HG03460 (cell line): Measurements from ENCODE around the gene TEAD1.

ENCODE experiments used
- ATAC-seq: cut with Tn5 transposase; IDR thresholded peaks from one replicate; pipeline ENCODE4 v1.9.1; 2021; ENCODE audit not compliant: unreplicated experiment

TEAD1 gene

DNA sequence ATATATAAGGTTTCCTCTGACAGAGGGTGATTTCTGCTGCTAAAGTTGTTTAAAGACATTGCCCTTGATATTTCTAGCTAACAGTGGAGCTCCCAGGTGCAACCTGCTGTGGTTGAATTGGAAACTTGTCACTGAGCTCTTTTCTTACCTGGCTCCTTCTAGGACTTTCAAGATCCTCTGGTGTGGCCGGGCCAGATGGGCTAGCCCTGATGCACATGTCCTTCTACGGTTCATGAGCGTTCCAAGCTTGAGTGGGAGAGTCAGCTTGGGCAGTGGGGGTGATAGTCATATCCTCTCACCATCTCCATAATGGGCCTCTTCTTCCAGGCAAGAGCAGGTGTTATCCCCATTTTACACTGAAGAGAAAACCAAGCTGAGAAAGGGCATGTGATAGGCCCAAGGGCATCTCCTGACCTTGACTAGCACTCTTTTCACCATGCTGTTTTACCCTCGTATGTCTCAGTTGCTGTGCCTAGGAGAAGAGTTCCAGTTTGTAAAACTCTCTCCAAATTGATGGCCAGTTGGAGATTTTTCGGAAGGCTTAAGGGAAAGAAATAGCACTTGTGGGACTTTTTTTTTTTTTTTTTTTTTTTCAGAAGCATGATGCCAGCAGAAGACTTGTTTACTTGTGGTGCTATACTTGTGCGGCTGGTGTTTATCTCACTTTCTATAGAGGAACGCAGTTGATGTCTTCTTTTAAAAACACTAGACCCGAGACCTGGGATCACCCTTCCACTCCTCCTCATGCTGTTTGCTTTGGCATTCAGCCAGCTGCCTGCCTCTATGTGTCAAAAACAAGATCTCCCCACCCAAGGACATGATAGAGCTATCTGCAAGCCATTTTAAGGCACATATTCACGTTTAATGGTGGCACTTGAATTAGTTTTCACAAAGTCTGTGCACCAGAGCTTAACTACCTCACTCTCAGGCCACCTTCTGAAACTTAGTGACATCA lies 32.6 kb downstream of the TEAD1 start:
- no peak for ATAC-seq

DNA sequence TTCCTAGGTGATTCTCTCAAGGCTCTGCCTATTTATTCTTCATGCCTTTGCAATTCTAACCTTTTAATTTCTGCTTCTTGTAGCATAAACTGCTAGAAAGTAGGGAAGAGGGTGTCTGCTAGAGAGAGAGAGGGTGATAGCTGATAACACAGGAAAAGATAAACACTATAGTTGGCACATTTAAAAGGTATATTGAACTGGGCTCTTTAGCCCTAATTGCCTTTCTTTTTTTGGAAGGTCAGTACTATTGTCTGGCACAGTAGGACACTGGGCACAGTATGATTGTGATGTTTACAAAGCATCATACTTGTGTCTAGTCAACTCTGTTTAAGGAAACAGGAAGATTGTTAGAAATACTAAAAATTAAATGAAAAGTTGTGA lies 33.3 kb downstream of the TEAD1 start:
- no peak for ATAC-seq

DNA sequence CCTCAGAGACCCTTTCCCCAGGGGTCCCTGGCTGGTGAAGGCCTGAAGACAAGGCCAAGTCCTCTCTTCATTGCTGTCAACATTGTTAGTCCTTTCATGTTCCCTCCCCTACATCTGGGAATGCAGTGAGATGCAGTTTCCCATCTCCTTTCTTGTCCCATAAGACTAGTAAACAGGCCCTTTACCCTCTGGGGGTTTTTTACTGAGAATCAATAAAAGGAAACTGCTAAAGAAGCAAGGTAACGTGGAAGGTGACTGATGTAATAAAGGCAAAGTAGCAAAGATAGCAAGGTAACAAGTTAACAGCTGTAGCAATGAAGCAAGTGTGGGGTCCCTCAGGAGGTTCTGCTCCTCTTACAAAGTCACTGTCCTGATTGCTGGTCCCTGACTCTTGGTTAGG lies 37.3 kb downstream of the TEAD1 start:
- ATAC-seq = no peak

DNA sequence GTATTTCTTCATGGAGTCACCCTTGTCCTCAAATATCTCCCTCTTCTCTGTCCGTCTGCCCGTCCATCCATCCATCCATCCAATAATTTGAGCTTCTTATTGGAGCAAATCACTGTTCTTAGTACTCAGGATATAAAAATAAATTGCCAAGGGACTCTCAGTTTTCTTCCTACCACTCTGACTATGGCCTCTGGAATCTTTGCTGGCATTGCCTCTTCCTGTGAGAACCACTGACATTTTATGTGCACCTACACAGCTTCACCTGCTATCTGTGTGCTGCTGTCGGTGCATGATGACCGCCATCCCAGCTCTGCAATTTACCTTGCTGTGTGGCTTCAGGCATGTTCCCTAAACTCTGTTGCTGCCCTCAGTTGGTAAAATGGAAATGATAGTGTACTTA lies 37.9 kb downstream of the TEAD1 start:
- no peak for ATAC-seq

DNA sequence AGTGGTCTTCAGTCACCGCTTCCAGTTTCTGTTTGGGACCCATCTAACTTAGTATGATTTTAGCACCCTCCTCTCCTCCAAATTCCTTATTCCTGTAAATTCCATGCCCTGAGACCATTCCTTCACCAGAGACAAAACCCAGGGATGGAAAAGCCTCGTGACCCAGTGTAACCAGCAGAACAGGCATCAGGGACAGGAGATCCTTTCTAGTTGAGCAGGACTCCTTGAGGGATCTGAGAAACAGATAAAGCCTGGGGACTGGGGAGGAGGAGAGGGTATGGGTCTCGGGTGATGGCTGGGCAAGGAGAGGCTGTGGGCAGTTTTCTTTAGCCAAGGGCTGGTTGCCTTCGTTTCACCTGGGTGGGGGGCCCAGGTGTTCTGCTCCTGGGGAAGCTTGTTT lies 40.9 kb downstream of the TEAD1 start:
- no peak for ATAC-seq

DNA sequence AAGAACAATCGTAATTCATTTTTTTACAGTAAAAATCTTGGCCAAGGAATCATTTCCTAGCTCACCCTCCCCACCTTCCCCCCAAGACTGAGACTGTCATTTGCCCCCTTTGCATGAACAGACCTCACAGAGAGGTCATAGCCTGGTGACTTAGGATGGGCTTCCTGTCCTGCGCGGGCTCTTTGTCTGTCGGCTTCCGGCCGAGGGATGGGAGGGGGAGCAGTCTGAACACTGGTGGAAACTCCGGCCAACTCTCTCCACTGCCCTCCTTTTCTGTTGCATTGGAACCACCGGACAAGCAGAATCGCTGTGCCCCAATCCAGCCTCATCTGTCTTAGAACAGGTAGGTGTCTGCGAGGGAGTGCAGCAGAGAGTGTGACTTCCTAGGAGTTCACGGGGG lies 41.7 kb downstream of the TEAD1 start:
- ATAC-seq = no peak

DNA sequence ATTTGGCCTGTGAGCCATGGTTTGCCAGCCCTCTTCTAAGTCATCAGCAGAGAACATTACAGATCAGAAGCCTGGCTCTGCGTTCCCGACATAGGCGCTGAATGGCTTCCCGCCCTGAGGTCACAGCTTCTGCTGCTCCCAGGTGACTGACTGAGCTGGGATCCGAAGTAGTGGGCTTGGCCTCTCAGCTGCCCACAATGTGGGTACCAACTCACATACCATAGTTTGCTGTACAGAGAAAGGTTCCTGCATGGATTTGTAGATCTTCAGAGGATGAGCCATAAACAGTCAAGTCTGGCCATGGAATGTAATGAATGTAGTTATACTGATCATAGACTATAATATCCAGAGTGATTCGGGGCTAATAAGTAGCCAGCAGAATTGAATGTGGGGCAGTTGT lies 42.6 kb downstream of the TEAD1 start:
- ATAC-seq = no peak

DNA sequence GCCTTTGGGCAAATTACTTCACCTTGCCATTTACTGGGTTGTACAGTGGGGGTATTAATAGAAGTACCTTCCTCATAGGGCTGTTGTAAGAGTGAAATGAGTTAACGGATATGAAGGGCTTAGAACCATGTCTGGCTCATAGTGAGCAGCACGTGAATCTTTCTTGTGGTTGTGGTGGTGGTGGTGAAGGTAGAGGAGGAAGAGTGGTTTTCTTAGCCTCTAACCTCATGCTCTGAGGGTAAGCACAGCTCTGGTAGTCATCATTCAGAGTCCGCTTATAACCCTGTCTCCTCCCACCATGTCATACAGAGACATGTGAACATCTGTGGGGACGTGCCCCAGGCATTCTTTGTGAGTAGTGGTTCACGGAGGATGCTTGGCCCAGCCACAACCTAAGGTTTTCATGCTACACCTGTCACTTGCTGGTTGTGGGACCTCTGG lies 43.6 kb downstream of the TEAD1 start:
- peak; percentile 90 for ATAC-seq

DNA sequence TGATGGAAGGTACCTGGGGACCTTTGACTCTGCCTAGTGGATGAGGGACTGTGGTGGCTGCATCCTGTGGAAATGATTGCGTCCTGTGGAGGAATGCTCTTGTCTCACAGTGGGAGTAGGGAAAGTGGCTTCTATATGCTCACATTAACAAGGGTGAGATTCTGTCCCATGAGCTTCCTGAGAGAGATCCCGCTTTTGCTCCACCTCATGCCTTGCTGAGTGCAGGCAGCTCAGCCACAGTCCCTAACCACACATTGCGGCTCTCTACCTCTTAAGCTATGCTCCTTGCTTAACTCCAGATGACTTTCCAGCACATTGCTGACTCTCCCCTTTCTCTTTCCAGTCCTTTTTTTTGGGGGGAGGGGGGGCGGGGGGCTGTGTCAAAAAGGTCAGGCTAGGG lies 45.0 kb downstream of the TEAD1 start:
- ATAC-seq = no peak

DNA sequence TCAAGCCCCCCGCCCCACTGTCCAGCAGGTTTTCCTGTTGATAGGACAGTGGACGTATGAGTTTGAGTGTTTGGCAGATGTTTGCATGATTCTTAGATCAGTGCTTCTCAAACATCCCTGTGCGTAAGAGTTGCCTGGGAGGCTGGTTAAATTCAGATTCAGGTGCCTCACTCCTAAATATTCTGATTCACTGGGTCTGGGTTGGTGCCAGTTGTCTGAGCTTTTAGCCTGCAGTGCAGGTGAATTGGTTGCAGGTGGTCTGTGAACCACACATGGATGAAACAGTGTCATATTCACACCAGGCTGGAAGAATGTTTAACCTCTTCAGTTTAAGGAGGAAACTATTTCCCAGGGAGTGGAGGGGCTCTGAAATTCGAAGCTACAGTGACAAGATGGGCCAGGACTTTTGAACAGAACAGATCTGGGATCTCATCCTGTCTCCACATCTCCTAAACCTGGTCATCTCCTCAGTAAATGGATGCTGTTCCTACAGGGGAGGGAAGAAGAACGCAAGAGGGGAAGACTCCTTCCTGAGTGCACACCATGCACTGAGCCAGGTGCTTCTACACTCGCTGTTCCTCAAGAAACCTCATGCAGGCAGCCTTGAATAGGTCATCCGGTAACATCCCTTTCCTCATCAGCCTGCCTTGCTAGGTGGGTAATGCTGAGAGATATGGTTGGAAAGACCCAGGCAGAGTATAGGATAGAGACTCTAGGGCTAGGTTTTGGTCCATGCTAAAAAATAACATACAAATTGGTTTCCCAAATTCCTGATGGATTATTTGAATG lies 47.8 kb downstream of the TEAD1 start:
- no peak for ATAC-seq

DNA sequence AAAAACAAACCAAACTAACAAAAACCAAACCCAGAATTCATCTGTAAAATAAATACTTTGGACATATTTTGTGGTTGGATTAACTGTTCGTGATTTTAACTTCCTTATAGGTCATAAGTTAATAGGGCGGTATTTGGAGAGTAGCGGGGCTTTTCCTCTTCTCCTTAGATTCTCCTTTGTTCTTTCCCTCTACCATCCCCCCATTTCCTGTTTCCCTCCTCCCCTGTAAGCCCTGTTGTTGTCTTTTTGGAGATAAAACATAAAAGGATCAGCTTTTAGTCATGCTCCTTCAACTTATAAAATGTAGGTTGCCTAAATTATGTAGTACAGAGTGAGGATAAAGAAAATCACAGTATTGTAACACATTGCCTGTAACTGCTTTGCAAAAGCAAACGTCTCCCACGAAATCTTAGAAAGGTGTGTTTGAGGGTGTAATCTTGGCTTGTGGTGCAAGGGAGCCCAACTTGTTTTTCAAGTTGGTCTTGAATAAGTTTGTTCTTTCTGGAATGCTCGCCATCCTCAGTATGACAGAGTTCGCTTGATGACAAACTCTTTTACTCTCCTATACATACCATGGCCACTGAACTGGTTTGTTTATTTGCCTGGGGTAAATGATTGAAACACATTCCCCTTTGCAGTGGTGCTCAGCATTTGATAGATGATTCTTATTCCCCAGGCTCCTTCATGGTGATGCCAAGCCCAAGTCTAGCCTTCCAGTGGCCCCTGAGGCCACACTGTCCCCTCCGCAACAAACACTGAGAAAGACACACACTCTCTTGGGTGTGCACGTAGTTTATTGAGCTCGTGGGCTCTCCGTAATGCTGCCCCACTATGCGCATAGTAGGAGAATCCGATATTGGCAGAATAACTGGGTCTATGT lies 49.4 kb downstream of the TEAD1 start:
- no peak for ATAC-seq

DNA sequence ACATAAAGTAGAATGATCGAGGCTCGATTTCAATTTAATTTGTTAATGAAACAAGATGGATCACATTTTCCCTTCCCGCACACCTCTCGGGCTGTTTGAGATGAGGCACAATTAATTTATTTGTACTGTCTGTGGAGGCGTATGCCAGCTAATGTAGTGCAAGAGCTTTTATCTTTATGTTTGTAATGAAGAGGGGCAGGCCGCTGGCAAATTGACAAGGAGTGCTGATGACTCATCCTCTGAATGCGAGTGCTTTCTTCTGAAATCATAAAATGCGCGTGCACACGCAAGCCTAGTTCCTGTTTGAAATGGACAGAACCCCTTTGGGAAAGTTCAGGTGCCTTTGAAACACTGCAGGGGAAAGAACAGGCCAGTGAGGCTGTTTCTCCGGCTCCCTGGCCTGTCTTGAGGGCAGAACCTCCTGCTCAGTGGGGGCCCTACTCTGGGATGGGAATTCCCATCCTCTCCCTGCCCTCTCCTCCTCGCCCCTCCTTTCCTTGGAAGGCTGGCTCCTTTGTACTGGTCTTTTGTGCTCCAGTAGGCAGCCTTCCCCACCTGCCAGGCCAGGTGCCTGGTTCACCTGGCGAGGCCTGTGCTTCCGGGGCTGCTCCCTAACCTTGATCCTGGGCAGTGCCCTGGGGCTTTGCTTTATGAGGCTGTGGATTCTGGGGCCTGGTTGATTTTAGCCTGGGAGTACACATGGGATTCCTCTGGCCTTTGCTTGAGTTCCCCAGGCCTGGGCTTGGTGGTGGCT lies 50.3 kb downstream of the TEAD1 start:
- ATAC-seq = no peak

DNA sequence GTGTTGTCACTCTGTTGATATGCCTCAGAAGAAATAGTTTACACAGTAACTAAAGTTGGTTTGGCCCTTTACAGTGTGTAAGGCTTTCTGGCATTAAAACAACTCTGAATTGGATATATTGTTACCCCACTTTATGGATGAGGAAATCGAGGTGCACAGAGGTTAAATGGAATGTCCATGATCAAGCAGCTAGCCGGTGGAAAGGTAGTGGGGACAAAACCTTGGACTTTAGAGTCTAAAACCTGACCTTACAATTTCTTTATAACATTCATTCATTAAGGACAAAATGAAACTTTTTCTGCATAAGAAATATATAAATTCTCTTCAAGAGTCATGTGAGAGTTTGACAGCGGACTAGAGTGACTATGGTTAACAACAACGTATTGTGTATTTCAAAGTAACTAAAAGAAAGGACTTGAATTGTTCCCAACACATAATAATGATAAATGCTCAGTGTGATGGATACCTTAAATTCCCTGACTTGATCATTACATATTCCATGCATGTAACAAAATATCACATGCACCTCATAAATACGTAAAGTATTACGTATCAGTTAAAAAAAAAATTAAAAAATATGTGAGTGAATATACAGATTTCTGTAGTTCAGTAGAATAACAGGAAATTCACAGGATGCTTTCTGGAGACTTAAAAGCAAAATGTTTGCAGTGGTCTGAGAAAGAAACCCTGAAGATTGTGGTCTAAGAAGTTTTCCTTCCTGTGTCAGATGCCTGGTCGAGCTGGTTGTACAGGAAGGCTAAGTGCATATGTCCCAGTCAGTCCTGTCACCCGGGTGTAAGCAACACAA lies 51.0 kb downstream of the TEAD1 start:
- ATAC-seq = no peak

DNA sequence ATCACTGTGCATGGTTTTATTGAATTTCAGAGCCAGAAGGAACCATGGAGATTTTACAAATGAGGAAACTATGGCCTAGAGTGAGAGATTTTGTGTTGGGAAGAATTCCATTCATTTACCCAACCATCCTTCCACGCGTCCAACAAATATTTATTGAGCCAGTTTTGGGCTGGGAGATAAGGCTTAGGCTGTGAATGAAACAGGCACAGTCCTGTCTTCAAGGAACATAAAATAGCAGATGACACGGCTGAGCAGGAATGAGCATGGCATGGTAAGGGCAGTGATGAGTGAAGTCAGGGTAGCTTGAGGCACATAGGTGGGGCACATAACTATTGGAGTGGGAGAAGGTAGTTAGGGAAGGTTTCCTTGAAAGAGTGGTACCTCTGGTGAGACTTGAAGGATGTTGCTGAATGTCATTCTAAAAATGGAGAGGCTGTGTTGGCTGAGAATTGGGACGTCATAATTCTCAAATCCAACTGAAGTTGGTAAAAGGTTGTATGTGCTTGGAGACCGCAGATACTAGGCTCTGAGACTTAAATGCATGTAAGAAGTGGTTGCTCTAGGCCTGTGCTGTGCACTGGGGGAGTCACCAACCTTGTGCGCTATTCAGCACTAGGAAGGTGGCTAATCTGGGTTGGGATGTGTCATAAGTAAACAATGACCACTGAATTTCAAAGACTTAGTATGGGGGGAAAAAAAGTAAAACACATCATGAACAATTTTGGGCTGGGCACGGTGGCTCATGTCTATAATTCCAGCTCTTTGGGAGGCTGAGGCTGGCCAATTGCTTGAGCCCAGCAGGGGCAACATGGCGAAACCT lies 51.9 kb downstream of the TEAD1 start:
- ATAC-seq = no peak

DNA sequence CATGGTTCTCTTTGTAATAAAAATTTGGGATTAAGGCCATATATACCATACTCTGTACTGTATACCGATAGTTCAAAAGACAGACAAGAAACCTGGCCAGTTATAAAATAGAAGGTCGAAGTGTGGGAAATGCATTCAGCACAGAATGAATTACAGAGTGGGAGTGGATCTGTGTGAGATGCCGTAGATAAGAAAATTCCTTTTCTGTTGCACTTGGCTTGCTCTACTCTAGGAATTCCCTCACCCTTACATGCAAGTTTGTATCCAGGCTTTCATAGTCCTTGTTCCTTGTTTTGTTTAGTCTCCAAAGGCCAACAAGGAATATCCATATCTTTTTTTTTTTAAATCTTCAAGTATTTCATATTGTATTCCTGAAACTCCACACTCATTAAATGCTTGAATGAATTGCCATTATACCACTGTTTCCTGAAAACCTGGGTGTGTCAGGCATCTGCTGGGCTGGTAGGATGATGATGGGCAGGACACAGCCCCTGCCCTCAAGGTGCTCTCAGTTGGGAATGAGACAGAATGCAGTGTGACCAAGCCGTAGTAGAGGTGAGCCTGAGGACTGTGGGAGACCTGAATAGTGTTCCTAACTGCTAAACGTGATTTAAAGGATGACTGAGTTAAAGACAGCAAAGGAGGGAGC lies 53.5 kb downstream of the TEAD1 start:
- ATAC-seq = no peak

DNA sequence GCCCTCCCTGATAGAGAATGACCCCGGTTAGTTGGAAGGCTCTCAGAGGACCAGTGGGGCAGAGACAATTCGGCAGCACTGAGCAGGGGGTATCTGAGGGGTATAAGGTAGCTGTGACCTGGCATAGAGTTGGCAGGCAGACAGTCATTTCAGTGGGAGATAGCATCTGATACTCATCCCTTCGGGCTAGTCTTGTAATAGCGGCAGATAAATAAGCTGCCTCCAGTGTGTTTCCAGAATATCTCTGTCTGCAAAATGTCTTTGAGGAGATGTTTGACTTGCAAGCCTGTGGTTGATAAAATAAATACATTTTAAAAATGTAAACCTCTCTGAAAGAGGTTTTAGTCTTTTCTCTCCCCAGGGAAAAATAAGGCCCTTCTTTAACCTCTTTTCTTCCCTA lies 54.2 kb downstream of the TEAD1 start:
- ATAC-seq = no peak

DNA sequence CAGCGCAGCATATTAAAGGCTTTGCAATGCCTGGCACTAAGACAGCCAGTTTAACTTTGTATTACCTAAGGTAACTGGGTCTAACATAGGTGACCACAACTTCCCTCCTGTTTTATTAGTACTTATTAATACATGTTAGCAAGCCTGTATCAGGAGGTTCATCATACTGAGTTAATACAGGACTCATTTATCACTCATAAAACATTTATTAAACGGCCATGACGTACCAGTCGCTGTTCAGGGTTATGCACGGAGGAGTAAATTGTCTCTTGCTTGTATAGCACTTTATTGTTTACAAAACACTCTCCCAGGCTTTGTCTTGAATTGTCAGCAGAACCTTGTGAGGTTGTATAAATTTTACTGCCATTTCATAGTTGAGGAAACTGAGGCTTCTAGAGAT lies 55.7 kb downstream of the TEAD1 start:
- ATAC-seq = no peak

DNA sequence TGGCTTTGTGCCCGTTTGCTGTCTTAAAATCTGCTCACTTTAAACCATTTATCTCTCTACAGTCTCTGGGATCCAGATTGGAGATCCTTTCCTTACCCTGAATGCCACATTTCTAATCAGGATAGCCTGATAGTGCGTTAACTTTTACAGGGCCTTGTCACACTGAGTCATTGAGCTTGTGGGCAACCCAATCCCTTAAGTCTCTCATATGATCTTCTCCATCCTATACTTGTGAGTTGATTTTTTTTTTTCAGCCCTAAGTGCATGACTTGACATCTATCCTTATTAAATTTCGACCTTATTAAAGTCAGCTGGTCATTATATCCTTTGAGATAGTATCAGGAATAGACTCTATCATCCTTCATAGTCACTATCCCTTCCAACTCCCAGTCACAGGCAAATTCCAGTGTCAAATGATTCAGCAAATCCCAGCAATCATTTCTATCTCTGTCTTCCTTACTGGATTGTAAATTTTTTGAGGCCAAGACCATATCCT lies 57.7 kb downstream of the TEAD1 start:
- no peak for ATAC-seq
